Renal cortical epithelial cell (primary cell): ENCODE data around the gene FIGNL2. TPM values are rescaled to one million over a fixed set of nuclear protein-coding genes. Genes with fewer than 3 reads are reported as not detected.
"Not testable (repeated sequence)": the region's sequence is repeated elsewhere in the genome, so short reads cannot be mapped to it uniquely, and the experiment has no call there.

Experiments used
- DNase-seq: peaks from one replicate; pipeline ENCODE4 v3.0.0-alpha.2; 2011; ENCODE audit warnings: low read depth
- total RNA-seq: library from RNA; depleted of rRNA; stranded (reverse); fragments of >200 nt; gene quantifications from 2 replicates; pipeline ENCODE4 v1.2.3, GENCODE V29; 2014

FIGNL2 gene
- total RNA-seq, 1 donor from 2014 or later = 5.5 TPM

DNA sequence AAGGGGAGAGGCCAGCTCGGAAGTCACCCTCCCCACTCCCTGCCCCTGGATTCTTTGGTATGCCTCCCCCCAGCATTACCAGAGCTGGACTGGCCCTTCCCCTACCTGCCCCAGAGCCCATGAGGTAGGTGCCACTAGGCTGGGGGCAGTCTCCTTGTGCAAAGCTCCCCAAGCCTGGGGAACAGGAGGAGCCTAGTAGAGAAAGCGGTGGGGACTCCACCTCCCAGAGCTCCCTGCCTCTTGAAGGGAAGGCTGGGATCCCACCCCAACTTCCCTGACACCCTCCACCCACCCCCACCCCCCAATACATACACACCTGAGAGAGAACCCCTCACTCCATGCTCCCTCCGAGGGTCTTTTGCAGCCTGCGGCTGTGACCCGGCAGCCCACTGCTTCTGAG lies 30.4 kb downstream of the FIGNL2 start:
- DNase-seq = no peak

DNA sequence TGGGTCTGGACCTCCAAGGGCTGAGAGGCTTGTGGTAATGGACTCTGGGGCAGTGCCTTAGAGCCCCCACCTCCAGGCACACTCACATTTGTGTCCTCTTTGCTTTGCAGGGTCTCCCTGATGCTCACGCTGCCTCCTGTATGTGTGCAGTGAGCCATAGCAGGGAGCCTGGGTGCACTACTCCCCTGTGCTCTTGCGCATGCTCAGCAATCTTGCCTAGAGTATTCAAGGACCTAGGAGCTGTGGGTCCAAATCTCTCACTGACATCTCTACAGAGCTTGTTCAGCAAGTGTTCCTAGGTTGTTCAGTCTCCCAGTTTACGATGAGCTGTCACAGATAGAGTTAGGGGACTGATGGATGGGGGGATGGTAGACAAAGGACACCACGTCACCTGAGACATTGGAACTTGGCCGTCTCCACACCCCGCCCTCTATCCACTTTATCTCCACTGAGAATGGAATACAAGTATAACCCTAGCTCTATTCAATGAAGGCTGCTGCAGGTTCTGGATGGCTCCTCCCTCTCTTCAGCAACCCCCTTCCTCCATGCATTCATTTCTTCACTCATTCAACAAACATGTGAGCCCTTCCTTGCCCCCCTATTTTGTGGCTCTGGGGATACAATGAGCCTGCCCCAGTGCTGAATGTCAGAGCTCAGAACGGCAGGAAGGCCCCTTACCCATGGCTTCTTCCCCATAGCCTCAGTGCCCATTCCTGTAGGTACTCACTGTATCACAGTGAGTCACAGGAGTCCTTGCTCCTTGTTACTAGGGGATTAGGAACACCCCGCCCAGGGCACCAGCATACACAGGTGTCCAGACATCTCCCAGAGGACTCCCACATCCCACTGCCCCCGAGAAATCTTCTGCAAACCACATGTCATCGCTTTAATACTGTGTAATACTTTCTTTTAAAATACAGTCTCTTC lies 31.2 kb downstream of the FIGNL2 start:
- no peak for DNase-seq

DNA sequence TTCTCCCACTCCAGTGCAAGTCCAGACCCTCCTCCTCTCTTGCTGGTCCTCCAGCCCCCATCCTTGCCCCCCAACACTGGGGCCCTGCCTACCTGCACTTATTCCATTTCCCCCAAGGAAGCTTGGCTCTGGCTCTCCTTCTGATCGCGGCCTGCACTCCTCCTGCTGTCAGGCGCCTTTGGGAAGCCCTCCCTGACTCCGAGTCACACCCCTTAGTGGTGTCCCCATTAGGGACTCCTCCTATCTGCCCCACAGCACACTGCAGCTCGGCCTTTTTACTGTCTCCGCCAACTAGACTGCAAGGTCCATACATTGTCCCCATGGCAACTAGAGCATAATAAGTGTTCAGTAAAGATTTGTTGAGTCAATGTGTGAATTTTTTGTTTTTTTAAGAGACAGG lies 32.9 kb downstream of the FIGNL2 start:
- DNase-seq = no peak

DNA sequence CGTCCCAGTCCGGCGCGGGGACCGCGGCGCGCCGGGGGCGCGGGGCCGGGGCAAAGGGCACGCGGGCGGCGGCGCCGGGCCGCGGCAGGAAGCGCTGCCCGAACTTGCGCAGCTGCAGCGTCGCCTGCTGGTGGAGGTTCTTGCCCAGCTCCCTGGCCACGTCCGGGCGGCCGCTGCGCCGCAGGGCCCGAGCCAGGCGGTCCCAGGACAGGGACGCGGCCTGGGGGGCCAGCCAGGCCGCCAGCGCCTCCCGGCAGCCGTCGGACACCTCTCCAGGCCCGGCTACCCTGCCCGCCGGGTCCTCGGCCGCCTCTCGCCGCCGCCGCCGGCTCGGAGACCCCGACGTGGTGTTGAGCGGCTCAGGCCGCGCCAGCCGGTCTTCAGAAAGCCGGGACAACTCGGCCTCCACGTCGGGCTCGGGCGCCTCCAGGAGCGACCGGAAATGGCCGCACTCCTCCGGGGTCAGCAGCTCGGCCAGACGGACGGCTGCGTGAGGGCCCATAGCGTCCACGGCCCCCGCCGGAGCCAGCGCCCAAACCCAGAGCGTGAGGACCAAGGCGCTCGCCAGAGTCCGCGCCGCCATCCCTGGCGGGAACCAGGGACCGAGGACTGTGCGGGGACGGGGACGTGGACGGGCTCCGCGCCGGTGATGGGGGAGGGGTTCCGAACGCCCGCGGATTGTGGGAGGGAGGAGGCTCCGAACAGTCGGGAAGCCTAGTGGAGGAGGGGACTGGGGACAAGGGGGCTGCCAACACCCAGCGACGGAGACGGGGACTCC lies 34.0 kb downstream of the FIGNL2 start:
- DNase-seq = peak; percentile 49

DNA sequence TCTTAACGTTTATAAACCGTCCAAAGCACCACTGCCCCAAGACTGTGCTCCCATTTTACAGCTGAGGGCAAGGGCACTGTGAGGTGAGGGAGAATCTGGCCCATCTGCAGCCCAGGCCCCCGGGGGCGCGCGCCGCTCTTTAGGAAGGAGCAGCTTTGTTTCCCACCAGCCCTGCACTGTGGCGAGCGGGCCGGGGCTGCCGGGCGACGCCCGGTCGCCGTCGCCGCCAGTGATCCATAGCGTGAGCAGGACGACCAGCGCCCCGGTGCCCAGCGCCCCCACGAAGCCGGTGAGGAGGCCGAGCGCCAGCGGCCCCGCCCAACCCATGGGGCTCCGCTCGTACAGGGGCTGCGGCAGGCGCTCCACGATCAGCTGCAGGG lies 34.6 kb downstream of the FIGNL2 start:
- DNase-seq = no peak

DNA sequence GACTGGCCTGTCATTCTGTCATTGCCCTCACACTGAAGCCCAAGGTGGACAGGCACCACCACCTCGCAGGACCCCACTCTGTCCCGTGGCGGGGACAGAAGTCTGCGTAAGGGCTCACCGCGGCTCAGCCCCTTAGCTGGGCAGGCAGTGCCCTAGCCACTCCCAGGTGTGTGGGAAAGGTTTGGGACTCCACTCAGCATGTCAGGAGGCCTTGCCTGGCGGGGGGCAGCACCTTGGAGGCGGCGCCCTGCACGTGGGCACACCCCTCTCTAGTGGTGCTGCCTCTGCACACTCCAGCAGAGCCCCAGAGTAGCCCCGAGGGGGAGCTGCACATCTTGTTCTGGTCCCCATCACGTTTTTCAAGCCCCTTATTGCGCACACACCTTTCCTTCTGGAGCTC lies 35.6 kb downstream of the FIGNL2 start:
- no peak for DNase-seq

DNA sequence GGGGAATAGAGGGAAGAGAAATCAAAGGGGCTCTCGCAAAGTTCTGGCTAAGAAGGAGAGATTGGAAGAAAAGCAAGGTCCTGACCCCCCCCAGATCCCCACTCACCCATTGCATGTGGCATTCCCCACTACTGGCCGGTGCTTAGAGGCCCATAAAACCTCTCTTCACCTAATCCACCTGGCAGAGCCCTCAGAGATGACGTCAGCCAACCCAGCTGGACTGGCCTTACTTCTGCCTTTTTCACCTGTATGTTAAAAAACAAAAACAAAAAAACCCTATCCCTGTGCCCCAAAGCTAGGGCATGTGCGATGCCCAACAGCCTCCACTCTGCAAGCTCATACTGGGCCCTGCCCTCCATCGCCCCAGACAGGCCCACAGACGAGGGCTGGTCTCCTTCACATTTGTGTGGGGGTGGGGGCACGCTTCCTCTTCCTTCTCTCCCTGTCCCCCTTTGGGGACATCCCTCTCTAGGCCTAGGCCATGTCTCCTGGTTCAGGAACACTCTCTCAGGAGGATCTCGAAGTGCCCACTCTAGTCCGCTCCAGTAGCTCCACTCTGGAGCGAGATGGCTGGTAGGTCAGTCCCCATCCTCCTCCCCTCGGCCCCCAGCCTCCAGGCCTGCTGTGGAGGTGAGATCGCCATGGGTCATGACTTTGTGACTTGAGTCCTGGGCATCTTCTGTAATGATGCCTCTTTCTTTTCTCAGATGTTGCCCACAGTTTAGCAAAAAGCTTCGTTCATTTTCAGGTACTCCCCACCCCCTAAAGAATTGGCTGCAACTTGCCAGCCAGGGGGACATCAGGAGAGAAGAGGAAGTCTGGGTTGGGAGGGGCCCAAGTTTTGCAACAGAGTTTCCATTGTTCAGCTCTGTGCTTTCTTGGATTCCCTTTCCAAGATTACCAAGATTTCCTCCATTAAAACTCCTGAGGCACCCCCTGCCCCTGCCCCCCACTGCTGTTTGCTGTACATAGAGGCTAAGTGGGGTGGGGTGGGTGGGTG lies 37.0 kb downstream of the FIGNL2 start:
- DNase-seq = no peak

DNA sequence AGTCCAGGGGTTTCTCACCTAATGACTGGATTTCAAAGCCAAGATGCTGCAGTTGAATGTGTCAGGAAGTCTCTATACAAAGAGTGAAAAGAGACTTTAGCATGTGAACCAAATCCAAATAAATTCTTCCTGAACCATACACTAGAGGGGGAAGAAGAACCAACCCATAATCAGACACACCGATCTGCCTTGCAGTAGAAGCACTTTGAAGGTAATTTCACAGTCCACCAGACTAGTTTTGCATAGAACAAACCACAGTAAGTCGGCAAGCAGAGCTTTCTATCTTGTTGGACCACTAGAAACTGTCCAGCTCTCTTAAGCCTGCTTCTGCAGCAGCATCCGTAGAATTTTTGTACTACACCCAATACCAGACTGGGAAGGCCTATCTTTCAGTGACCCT lies 39.3 kb downstream of the FIGNL2 start:
- DNase-seq = no peak

DNA sequence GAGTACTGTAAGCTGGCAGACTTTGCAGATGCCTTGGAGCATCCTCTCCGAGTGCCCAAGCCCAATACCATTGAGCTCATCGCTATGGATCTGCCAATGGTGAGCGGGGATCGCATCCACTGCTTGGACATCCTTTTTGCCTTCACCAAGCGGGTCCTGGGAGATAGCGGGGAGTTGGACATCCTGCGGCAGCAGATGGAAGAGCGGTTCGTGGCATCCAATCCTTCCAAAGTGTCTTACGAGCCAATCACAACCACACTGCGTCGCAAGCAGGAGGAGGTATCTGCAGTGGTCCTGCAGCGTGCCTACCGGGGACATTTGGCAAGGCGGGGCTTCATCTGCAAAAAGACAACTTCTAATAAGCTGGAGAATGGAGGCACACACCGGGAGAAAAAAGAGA lies 41.6 kb downstream of the FIGNL2 start:
- no peak for DNase-seq

DNA sequence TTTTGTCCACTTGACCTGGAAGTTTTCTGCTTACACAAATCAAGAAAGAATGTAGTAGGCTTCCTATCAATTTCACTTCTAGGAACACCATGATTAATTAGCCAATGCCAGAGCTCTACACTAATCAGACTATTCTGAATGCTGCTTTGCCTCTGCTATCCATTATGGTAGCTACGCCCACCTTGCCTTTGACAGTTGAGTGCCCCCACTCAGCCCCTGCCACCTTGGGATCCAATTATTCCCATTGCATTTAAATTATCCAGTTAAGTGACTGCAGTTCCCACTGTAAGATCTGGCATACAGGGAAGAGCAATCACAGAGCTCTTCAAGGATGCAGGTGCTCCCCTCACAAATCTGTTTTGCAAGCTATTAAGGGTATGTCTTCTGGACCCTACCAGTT lies 47.5 kb downstream of the FIGNL2 start:
- no peak for DNase-seq

DNA sequence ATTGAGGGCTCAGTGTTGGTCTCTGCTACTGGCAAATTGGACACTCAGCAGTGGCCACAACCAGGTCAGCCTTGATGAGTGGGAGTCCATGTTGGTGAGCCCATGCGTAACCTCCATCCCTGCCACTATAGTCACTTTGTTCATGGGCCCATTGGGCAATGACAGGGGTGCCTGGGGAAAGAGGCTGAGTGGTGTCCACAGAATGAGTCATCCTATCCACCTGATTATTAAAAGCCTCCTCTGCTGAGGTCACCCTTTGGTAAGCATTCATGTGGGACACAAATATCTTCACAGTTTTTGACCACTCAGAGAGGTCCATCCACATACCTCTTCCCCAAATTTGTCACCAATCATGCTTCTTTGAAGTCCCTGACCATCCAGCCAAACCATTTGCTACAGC lies 50.0 kb downstream of the FIGNL2 start:
- peak; percentile 41 for DNase-seq

DNA sequence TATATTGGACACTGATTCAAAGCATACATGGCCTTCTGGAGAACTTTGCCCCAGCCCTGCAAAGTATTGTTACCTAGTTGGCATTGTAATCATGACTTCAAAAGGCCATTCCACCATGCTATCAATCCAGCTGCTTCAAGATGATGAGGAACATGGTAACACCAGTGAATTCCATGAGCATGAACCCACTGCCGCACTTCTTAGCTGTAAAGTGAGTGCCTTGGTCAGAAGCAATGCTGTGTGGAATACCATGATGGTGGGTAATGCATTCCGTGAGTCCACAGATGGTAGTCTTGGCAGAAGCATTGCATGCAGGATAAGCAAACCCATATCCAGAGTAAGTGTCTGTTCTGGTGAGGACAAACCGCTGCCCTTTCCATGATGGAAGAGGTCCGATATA lies 50.5 kb downstream of the FIGNL2 start:
- DNase-seq = not testable (repeated sequence)

DNA sequence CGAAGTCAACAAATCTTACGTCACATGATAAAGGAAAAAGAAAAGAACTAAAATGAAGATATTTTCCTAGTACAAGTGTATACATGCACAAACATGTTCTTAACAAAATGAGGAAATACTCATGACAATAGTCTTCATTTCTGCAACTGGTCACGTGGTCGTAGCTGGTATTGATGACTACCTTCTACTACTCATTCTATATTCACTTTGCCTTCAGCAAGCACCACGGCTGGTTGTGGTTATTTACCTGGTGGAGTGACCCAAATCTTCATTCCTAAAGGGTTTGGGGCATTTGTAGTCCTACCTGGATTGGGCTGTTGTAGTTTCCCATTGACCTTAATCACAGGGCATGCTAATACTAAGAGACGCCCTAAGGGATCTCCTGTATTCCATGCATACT lies 51.2 kb downstream of the FIGNL2 start:
- DNase-seq = no peak

DNA sequence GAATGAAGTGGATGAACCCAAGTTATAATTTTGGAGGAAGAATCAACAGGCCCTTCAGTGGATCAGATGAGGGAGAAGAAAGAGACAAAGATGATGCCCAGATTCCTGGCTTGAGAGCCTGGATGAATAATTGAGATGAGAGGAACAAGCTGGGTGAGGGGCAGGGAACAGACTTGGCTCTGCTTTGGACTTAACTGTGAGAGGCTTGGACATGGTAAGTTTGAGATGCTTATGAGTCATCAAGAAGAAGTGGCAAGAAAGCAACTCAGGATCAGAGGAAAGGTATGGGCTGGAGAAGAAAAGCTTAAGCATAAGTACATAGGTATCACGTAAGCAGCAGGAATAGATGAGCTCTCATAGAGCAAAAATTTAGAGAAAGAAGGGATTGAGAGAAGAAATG lies 55.3 kb downstream of the FIGNL2 start:
- peak; percentile 25 for DNase-seq

DNA sequence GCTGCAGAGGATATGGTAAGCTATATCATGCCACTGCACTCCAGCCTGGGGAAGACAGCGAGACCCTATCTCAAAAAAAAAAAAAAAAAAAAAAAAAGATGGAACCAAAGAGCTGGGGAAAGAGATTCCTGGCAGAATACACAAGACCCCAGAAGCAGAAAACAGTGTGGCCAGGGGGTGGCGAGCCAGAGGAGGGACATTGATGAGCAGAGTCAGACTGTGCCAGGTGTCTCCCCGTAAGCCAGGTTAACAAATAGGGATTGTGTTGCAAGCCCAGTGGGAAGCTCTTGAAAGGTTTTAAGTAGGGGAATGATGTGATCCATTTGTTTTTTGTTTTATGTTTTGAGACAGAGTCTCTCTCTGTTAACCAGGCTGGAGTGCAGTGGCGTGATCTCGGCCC lies 56.1 kb downstream of the FIGNL2 start:
- no peak for DNase-seq

DNA sequence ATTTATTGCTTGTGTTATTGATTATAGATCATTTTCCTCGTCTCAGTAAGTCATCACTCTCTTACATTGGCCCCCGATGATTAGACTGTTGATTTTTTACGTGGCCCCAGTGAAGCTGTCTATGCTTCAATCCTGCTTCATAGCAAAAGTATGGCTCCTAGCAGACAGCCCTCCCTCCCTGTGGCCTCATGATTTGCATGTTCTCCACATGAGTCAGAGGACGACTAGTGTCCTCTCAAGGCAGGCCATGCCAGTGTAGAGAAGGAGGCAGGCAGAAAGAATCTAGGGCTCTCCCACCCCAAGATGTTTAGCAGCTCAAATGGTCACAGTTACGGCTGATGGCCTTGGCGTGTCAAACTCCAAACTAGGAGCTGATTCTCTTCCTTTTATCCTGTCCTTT lies 59.6 kb downstream of the FIGNL2 start:
- DNase-seq = peak; percentile 67

DNA sequence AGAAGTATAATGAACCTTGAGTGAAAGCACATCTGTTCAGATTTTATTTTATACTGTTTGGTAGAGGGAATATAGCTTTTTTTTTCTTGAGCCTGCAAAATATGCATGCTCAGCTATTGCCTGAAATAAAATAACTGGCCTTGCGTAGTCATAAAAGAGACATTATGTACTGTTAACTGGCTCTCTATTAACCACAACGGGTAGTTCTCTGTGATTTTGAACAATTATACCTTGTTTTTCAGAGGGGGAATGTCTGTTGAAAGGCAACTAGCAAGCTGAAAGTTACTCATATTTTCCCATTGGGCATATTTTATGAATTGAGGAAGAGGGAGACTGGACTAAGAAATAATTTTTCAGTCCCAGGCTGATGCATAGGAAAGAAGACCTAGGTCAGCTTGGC lies 62.6 kb downstream of the FIGNL2 start:
- DNase-seq = no peak

DNA sequence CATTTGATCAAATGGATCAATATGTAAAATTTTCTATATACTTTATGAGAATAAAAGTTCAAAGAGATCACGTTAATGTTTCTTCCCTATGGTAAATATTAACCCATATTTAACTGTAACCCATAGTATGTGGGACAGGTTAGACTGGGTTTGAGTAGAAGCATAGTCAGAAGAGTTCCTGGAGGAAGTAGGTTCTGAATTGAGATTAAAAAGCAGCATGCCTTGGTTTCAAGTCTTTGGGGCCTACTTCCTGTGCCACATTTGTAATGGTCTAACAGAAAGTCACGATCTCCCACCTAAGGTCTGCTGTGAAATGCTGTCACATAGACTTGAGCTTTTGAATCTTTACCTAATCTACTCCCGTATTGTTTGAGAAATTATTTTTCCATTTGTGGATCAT lies 63.8 kb downstream of the FIGNL2 start:
- DNase-seq = no peak

DNA sequence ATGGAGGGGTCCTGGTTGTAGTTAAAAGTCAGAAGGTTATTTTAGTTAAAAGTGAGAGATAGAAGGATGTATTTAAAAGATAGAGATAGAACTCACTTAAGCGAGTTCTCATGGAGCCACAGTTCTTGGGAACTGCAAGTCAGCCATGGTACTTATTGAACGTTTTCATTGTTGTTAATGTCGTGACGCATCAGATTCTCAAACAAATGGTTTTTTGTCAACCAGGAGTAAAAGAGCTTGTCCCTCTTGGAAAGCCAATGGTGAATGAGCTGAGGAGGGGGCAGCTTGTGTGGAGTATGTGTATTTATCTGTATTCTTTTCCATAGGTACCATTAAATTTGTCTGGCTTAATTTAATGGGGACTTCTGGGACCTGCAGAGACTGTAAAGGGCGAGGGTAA lies 68.6 kb downstream of the FIGNL2 start:
- DNase-seq = no peak

DNA sequence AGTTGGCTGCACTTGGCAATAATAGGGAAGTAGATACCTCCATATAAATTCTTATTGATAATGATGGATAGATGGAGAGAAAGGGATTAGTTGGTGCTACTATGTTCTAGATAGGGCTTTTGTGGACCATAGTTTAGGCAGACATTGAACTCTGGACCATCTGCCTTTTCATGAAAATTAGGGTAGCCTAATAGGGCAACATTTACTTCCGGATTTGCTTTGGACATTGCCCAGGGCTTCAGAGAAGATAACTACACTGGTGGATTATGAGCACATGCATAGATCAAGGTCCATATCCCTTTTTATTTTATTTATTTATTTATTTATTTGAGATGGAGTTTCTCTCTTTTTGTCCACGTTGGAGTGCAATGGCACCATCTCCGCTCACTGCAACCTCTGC lies 70.5 kb downstream of the FIGNL2 start:
- no peak for DNase-seq

DNA sequence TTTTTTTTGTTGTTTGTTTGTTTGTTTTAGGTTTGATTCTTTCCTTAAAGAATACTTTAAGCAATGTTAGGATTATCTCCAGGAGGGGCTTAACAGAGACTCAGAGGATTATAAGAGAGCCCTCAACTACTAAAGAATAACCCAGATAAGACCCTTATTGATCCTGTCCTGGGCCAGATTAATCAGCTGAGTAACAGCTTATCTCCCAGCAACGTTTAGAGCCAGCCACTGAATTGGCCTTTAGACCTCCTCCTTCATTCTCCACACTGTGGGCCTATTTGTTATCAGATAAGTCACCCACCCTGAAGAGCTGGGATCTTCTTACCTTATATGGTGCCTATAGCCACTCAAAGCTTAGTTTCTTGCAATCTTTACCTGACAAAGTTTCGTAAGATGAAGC lies 71.1 kb downstream of the FIGNL2 start:
- DNase-seq = no peak

DNA sequence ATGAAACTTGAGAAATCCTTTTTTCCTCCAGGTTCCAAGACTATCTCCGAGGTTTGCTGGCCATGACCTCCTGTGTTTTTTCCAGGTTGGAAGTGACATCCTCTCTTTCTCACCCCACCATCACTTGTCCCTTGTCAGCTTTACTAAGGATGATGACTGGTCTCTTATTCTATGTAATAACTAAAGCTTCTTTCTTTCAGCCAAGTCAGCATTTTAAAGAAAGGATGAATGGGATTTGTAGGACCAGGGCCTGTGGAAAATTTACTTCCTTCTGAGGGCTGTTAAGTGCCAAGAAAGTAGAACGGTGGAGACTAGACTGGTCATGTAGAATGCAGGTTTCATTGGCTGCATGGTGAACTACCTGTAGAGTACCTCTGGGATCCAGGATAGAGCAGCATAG lies 73.6 kb downstream of the FIGNL2 start:
- no peak for DNase-seq
